GM12878 (cell line): ENCODE data around the gene PPAN.

ENCODE experiments used
- CHD4 ChIP-seq: fragments of 200-600 bp; sonication (generic); IDR thresholded peaks from 2 replicates; pipeline ENCODE4 v1.6.1; 2016; ENCODE audit warnings: mild to moderate bottlenecking
- DPF2 ChIP-seq: fragments of 450-650 bp; IDR thresholded peaks from 2 replicates; pipeline ENCODE4 v1.6.1; 2017; ENCODE audit warnings: mild to moderate bottlenecking
- HDGF ChIP-seq: fragments of 450-650 bp; IDR thresholded peaks from 2 replicates; pipeline ENCODE4 v1.6.1; 2016; ENCODE audit warnings: antibody characterized with exemption
- KAT2A ChIP-seq: conservative IDR thresholded peaks from 2 replicates; pipeline ENCODE4 v1.6.1; 2011; ENCODE audit warnings: low read depth, low read length; ENCODE audit not compliant: control insufficient read depth
- POLR2A ChIP-seq: IDR thresholded peaks from 2 replicates; pipeline ENCODE4 v1.6.1; 2011; ENCODE audit warnings: low read depth, mild to moderate bottlenecking, low read length
- POLR2AphosphoS5 ChIP-seq: IDR thresholded peaks from 2 replicates; pipeline ENCODE4 v1.6.1; 2011; ENCODE audit warnings: mild to moderate bottlenecking, low read length, inconsistent platforms
- SP1 ChIP-seq: IDR thresholded peaks from one replicate; pipeline ENCODE4 v1.6.1; 2011; ENCODE audit warnings: low read depth, low read length
- ZNF24 ChIP-seq: fragments of 450-650 bp; IDR thresholded peaks from 2 replicates; pipeline ENCODE4 v1.6.1; 2017; ENCODE audit warnings: antibody characterized with exemption, mild to moderate bottlenecking
- TF ChIP-seq, protein P1 (sequence below), 3 experiments: IDR thresholded peaks in 2 of 3; conservative IDR thresholded peaks in 1 of 3; 2 replicates each; pipeline ENCODE4 v1.5.1; 2011; ENCODE audit warnings: low read depth in 3 of 3, low read length in 3 of 3, mild to moderate bottlenecking in 3 of 3, control low read depth in 2 of 3, moderate library complexity in 2 of 3, inconsistent platforms in 1 of 3, mixed read lengths in 1 of 3; ENCODE audit not compliant: control insufficient read depth in 2 of 3, insufficient read depth in 1 of 3; ENCODE audit errors: extremely low read depth in 1 of 3
- TF ChIP-seq, protein P2 (sequence below): IDR thresholded peaks from 2 replicates; pipeline ENCODE4 v1.6.1; 2011; ENCODE audit warnings: low read depth, mild to moderate bottlenecking, low read length, moderate library complexity, borderline replicate concordance; ENCODE audit errors: extremely low read depth
- TF ChIP-seq, protein P3 (sequence below): IDR thresholded peaks from 2 replicates; pipeline ENCODE4 v1.6.1; 2012; ENCODE audit warnings: low read depth, low read length, improper control_type of control experiment

DNA sequence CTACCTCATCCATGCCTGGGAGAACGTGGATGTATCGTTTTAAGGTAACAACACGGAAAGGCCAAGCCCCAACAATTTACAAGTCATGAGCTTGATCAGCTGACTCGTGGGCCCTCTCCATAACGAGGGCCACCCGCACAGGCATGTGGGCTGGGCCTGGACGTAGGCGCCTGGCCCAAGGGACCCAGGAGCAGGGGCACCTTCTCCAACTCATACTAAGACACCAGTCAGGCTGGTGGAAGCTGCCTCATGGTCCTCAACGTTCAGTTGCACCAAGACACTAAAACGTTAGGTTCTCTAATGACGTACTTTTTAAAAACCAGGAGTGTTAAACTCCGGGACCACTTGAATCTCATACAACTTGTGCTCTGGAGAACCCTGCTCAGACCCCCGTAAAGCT, 35.3 kb downstream of the PPAN start:
- TF ChIP-seq DPF2, result no peak
- TF ChIP-seq POLR2AphosphoS5, result no peak
- TF ChIP-seq, protein P1, sequence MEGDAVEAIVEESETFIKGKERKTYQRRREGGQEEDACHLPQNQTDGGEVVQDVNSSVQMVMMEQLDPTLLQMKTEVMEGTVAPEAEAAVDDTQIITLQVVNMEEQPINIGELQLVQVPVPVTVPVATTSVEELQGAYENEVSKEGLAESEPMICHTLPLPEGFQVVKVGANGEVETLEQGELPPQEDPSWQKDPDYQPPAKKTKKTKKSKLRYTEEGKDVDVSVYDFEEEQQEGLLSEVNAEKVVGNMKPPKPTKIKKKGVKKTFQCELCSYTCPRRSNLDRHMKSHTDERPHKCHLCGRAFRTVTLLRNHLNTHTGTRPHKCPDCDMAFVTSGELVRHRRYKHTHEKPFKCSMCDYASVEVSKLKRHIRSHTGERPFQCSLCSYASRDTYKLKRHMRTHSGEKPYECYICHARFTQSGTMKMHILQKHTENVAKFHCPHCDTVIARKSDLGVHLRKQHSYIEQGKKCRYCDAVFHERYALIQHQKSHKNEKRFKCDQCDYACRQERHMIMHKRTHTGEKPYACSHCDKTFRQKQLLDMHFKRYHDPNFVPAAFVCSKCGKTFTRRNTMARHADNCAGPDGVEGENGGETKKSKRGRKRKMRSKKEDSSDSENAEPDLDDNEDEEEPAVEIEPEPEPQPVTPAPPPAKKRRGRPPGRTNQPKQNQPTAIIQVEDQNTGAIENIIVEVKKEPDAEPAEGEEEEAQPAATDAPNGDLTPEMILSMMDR (IDR thresholded peaks at IDR 0.05 in 2 of 3, conservative IDR thresholded peaks at IDR 0.05 in 1 of 3; ENCODE audit: control insufficient read depth in 2 of 3, extremely low read depth in 1 of 3, insufficient read depth in 1 of 3, low read depth in 3 of 3, low read length in 3 of 3), result no peak
- no peak for TF ChIP-seq KAT2A
- TF ChIP-seq HDGF, result no peak
- TF ChIP-seq, protein P2, sequence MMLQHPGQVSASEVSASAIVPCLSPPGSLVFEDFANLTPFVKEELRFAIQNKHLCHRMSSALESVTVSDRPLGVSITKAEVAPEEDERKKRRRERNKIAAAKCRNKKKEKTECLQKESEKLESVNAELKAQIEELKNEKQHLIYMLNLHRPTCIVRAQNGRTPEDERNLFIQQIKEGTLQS, result no peak
- no peak for TF ChIP-seq POLR2A
- TF ChIP-seq, protein P3, sequence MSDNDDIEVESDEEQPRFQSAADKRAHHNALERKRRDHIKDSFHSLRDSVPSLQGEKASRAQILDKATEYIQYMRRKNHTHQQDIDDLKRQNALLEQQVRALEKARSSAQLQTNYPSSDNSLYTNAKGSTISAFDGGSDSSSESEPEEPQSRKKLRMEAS, result no peak
- no peak for TF ChIP-seq CHD4
- TF ChIP-seq ZNF24, result no peak
- TF ChIP-seq SP1, result no peak
